CD4-positive, alpha-beta T cell treated with Interleukin-21 for 1 hour (primary cell): Measurements from ENCODE around the gene SMPD2.
"Not testable (repeated sequence)": the region's sequence is repeated elsewhere in the genome, so short reads cannot be mapped to it uniquely, and the experiment has no call there.

Experiments used
- DNase-seq: peaks from one replicate; pipeline ENCODE4 v3.0.0-alpha.2; 2020

The SMPD2 gene

DNA sequence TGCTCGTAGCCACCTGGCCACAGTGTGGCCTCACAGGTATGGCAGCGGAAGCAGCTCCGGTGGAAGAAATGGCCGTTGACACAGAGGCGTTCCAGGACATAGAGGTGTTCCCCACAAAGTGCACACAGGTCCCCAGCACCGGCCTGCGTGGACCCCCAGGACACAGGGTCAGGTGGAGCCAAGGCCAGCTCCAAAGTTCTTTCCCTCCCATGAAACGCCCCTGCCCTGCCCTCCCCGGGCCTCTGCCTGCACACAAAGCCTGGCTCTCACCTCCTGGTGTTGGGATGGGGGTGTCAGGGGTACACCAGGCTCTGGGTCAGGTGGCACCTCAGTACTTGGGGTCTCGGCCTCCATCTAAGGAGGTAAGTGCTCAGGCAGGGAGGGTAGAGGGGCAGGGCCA lies 6.6 kb downstream of the SMPD2 start:
- DNase-seq: no peak

DNA sequence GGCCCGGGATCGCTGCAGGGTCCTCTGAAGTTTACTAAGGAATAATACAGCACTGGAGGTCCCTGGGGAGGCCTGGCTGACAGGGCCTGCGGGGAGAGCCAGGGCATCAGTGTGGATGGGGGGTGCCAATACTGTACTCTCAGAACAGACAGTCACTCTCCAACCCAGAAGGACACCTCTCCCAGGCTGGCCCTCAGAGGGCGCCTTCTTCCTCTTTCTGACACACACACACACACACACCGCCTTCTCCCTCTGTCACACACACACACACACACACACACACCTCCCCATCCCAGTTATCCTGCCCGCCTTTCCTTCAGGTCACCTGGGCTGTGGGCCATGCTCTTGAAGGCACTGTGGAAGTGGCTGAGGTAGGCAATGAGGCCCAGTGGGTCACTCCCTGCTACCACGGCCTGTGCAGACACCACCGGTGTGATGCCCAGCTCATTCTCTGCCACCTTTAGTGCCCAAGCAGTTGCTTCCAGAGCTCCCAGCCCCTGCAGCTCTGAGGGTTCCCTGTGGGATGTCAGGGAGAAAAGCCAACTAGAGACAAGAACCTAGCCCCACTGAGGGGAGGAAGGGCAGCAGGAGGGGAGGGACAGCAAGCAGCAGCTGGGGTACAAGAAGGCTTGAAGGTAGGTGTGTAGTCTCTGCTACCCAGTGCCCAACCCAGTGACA lies 7.5 kb downstream of the SMPD2 start:
- DNase-seq: no peak

DNA sequence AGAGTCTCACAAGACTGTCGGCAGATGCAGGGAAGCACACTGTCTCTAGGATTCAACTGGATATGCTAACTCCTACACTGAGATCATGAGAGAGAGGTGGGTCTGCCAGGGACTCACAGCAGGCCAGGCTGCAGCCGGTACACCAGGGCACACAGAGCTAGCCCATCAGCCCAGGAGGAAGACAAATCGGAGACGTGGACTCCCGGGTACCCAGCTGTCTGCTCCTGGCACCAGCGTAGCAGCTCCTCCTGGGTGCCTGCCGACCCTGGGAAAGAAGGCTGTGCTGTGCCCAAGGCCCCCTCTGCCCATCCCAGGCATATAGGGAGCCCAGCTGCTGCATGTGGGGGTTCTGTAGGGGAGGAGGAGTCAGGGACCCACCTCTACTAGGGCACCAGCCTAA lies 8.1 kb downstream of the SMPD2 start:
- DNase-seq: no peak

GRCh38 chr6:109449064-109449794 lies 8.7 kb downstream of the SMPD2 start:
- DNase-seq: no peak

GRCh38 chr6:109449795-109450673 lies 9.5 kb downstream of the SMPD2 start:
- peak; percentile 52 for DNase-seq

GRCh38 chr6:109450801-109451200 lies 10.3 kb downstream of the SMPD2 start:
- no peak for DNase-seq

DNA sequence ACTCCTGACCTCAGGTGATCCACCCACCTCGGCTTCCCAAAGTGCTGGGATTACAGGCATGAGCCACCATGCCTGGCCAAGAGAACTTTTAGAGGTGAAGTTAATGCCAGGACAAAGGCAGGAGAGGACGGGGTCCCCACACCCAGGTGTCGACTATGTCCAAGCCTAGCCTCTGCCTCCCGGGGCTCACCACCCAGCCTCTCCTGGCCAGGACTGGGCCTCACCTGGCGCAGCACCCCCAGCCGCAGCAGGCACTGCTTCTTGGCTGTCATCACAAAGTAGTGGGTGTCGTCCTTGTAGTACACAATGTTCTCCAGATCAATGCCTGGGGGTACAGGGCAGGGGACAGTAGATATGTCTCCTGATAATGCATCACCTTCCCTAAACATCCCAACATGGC lies 10.9 kb downstream of the SMPD2 start:
- no peak for DNase-seq

DNA sequence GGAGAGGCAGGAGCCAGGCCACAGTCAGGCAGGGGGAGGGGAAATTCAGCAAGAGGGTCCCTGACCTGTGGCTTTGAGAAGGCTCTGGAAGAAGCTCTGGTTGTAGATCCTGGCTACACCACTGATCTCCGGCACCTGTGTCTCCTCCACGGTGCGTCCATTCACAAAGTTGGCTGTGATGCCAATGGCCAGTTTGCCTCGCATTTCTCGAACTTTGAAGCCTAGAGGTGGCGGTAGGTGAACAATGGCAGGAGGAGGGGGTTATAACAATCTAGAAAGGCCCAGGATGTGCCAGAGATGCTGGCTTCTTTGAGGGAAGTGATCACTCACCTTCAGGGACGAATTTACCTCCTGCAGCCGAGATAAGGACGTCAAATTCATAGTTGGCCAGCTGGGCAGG lies 11.7 kb downstream of the SMPD2 start:
- no peak for DNase-seq

DNA sequence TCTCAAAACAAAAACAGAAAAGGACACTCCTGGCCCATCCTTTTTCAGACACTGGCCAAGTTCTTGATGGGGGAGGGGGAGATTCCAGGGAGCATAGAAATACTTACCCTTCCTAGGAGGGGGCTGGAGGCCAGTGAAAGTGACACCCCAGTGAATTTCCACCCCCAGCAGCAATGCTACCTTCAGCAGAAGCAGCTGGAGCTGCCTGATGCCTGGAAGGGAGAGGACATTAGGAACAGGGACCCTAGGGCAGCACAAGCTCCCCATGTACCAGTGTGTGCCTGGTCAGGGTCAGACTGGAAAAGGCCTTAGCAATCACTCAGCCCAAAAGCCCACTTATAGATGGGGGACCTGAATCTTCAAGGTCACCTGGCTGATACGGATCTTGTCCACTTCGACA lies 12.6 kb downstream of the SMPD2 start:
- DNase-seq: no peak

- no peak for DNase-seq
Observed at GRCh38 chr6:109453594-109454495, 13.3 kb downstream of the SMPD2 start.

DNA sequence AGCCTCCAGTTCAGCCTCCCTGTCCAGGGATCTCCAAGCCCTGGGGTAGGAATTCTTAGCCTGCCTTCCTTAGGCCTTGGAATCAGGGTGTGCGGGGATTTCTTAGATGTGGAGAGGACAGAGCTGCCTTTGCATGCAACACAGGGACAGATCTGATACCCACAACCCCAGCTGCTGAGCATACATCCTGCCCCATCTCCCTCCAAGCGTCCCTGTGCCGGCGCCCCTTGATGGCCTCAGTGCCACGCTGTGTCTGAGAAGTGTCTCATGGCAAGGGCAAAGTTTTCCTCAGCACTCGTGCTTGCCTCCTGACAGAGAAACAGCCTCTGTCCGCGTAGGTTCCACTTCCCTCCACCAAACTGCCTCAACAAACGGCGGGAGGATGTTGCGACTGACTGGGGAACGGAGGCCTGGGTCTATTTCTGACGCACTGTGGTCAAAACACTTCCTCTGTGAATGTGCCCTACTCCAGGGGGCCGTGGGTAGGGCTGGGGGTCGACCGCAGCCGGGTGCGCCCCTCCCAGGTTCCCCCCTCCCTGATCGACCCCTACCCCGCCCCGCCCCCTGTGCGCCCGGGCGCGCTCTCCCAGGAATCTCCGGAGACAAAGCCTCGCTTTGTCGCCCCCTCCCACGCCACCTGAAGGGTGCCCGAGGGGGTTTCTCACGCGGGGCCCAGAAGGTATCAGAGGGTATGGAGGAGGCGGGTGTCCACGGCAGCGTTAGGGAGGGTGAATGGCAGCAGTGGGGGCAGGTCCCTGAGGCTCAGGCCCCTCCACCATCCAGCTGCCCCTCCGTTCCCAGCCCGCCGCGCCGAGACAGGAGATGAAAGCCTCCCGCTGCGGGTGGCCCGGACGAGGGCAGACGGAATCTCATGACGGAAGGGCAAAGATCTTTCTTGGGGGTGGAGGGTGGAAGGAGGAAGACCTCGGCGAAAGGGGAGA lies 14.2 kb downstream of the SMPD2 start:
- DNase-seq: peak; percentile 77

GRCh38 chr6:109455437-109456110 lies 15.1 kb downstream of the SMPD2 start, which contains the start of gene MICAL1:
Gene MICAL1 (minus strand): TSS chr6:109455772. CDS start chr6:109454196, 1,576 bp downstream.
- DNase-seq: peak; percentile 80

- DNase-seq: no peak
Observed at GRCh38 chr6:109456111-109456583, 15.6 kb downstream of the SMPD2 start.

- no peak for DNase-seq
Observed at GRCh38 chr6:109456710-109457561, 16.4 kb downstream of the SMPD2 start.

GRCh38 chr6:109457562-109457996 lies 17.1 kb downstream of the SMPD2 start:
- DNase-seq: no peak

DNA sequence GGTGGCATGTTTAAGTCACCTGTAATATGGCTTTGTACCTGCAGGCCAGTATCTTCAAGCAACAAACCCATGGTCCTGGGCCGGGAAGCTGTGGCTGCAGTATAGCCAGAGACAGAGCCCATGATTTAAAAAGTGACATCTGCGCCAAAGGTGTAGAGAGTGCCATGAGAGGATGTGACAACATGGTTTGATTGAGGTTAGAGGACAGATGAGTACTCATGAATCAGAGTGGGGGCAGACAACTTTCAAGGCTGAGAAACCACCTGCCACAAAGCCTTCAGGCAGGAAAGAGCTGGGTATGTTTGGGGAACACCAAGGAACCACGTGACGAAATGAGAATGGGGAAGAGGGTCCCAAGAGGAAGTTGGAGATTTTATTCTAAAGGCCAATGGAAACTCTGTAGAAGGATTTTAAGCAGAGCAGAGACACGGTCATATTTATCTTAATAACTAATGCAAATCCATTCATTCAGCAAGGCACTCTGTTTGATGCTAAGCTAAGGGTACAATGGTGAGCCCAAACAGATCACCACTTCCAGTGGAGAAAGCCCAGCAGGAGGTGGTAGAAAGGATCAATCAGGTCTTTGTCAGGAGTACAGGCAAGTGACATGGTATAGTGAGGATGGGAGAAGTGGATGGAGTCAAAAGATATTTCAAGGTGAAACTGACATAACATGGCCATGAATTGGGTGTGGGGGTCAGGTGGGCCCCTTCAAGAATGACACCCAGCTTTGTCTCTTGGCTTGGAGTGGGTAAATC lies 18.4 kb downstream of the SMPD2 start:
- peak; percentile 60 for DNase-seq

DNA sequence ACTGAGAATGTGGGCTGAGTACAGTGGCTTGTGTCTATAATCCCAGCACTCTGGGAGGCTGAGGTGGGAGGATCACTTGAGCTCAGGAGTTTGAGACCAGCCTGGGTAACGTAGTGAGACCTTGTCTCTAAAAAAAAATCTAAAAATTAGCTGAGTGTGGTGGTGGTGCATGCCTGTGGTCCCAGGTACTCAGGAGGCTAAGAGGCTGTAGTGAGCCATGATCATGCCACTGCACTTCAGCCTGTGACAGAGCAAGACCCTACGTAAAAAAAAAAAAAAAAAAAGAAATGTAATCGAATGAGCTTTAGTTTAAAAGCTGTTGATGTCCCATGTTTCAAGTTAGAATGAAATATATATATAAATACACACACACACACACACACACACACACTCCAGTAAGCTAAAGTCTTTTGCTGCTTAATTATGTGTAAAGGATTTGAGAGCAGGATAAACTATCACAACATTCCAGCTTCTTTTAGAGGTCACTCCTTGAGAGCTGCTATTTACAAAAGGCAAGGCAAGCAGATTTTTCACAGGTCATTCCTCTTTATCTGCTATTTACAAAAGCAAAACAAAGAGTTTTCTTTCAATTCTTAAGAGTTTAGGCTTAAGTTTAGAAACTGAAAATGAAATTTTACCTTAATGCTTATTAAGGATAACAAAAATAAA lies 19.8 kb downstream of the SMPD2 start:
- no peak for DNase-seq

- DNase-seq: not testable (repeated sequence)
Observed at GRCh38 chr6:109461205-109461604, 20.7 kb downstream of the SMPD2 start.
